ENCODE data around the gene PGM2.

The PGM2 gene

GRCh38 chr4:37828843-37829242 is 2.4 kb downstream of the PGM2 start:
- no peak overlapping the region for H3K27ac ChIP-seq
- no peak for TF ChIP-seq ZFX (IDR thresholded peaks at IDR 0.05; ENCODE audit: borderline replicate concordance)
- no peak for TF ChIP-seq CTCF (IDR thresholded peaks at IDR 0.05)

- H3K27ac ChIP-seq, result no peak overlapping the region
- TF ChIP-seq ZFX (IDR thresholded peaks at IDR 0.05; ENCODE audit: borderline replicate concordance) (no peak), CTCF (IDR thresholded peaks at IDR 0.05) (no peak)
Observed at GRCh38 chr4:37830640-37831039, 4.2 kb downstream of the PGM2 start.

- no peak overlapping the region for H3K27ac ChIP-seq
- no peak for TF ChIP-seq CTCF (IDR thresholded peaks at IDR 0.05)
- TF ChIP-seq ZFX (IDR thresholded peaks at IDR 0.05; ENCODE audit: borderline replicate concordance), result no peak
Observed at GRCh38 chr4:37835031-37835430, 8.5 kb downstream of the PGM2 start.

- no peak overlapping the region for H3K27ac ChIP-seq
- TF ChIP-seq CTCF (IDR thresholded peaks at IDR 0.05) (no peak), ZFX (IDR thresholded peaks at IDR 0.05; ENCODE audit: borderline replicate concordance) (no peak)
Observed at GRCh38 chr4:37835806-37836205, 9.3 kb downstream of the PGM2 start.

GRCh38 chr4:37836274-37836673 is 9.8 kb downstream of the PGM2 start:
- no peak overlapping the region for H3K27ac ChIP-seq
- TF ChIP-seq ZFX (IDR thresholded peaks at IDR 0.05; ENCODE audit: borderline replicate concordance) (no peak), CTCF (IDR thresholded peaks at IDR 0.05) (no peak)

- TF ChIP-seq ZFX (IDR thresholded peaks at IDR 0.05; ENCODE audit: borderline replicate concordance) (no peak), CTCF (IDR thresholded peaks at IDR 0.05) (no peak)
- no peak overlapping the region for H3K27ac ChIP-seq
Observed at GRCh38 chr4:37836838-37837440, 10.5 kb downstream of the PGM2 start.

GRCh38 chr4:37837446-37837845 is 11.0 kb downstream of the PGM2 start:
- no peak overlapping the region for H3K27ac ChIP-seq
- TF ChIP-seq CTCF (IDR thresholded peaks at IDR 0.05) (no peak), ZFX (IDR thresholded peaks at IDR 0.05; ENCODE audit: borderline replicate concordance) (no peak)

All from 22Rv1 (cell line).